ENCODE data around the gene P4HTM.

P4HTM gene

DNA sequence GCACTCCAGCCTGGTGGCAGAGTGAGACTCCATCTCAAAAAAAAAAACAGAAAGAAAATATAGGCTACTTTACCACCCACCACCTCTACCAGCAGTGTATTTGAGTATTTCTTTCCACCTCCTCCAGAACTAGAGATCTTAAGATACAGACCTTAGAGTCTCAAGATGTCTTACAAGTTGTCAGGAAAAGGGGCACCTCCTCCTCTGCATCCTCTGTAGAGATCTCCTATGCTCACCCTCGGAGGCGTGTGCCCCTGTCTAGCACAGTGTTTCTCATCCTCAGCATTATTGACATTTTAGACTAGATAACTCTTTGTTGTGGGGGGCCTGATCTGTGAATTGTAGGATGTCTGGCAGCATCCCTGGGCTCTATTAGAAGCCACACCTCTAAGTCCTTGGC lies 27.7 kb upstream of the P4HTM start:
- Histone ChIP-seq H3K9ac (ENCODE audit: low read length in 5 of 5) (no peak overlapping the region), H3K27ac (ENCODE audit: low read depth, low read length) (no peak overlapping the region), H3K9me3 (ENCODE audit: control insufficient read depth in 5 of 5, low read length in 5 of 5) (no peaks in the 10 kb centered on the region), H3K4me3 (ENCODE audit: low read depth in 1 of 5, low read length in 5 of 5) (no peak overlapping the region), H3K4me1 (ENCODE audit: control insufficient read depth in 5 of 5, insufficient read depth in 5 of 5, low read length in 5 of 5) (peaks cover 0 to 8% (median 6%) of the 10 kb centered on the region in 5 donors), H3K36me3 (ENCODE audit: control insufficient read depth in 5 of 5, insufficient read depth in 5 of 5, low read length in 5 of 5) (peaks cover 23 to 60% (median 36%) of the 10 kb centered on the region in 5 donors), H3K27me3 (ENCODE audit: control insufficient read depth in 5 of 5, insufficient read depth in 4 of 5, low read length in 5 of 5) (no peaks in the 10 kb centered on the region)

DNA sequence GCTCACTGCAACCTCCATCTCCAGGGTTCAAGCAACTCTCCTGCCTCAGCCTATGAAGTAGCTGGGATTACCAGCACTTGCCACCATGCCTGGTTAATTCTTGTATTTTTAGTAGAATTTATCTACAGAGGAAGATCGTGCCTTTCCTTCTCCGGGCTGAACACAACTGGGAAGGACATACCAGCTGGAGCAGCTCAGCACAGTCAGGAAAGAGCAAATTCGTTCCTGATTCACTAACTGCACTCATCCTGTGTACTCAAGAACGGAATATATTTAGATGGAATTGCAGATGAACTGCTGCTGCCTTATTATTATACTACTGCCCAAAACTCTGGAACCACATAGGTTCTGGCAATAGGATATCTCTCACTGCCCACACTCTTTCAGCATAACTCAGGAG lies 27.1 kb upstream of the P4HTM start:
- peaks cover 26 to 61% (median 39%) of the 10 kb centered on the region in 5 donors for H3K36me3 ChIP-seq (ENCODE audit: control insufficient read depth in 5 of 5, insufficient read depth in 5 of 5, low read length in 5 of 5)
- H3K27me3 ChIP-seq (ENCODE audit: control insufficient read depth in 5 of 5, insufficient read depth in 4 of 5, low read length in 5 of 5): no peaks in the 10 kb centered on the region
- H3K4me1 ChIP-seq (ENCODE audit: control insufficient read depth in 5 of 5, insufficient read depth in 5 of 5, low read length in 5 of 5): peaks cover 0 to 8% (median 6%) of the 10 kb centered on the region in 5 donors
- no peaks in the 10 kb centered on the region for H3K9me3 ChIP-seq (ENCODE audit: control insufficient read depth in 5 of 5, low read length in 5 of 5)
- no peak overlapping the region for H3K27ac ChIP-seq (ENCODE audit: low read depth, low read length)
- H3K9ac ChIP-seq (ENCODE audit: low read length in 5 of 5): no peak overlapping the region
- no peak overlapping the region for H3K4me3 ChIP-seq (ENCODE audit: low read depth in 1 of 5, low read length in 5 of 5)

DNA sequence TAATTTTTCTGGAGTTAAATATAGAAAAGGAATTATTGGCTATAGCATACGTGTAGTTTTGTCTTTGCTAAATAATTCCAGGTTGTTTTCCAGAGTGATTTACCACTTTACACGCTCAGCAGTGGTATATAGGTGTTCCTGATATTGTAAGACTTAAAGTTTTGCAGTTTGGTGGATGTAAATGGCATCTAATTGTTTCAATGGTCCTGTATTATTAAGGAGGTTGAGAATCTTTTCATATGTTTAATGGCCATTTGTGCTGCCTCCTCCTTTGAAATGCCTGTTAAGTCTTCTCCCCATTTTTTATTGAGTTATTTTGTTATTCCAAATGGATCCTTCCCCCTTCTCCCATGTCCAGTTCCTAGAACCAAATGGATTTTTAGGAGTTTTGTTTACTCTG lies 26.4 kb upstream of the P4HTM start:
- no peaks in the 10 kb centered on the region for H3K9me3 ChIP-seq (ENCODE audit: control insufficient read depth in 5 of 5, low read length in 5 of 5)
- H3K27ac ChIP-seq (ENCODE audit: low read depth, low read length): no peak overlapping the region
- peaks cover 27 to 60% (median 40%) of the 10 kb centered on the region in 5 donors for H3K36me3 ChIP-seq (ENCODE audit: control insufficient read depth in 5 of 5, insufficient read depth in 5 of 5, low read length in 5 of 5)
- H3K4me3 ChIP-seq (ENCODE audit: low read depth in 1 of 5, low read length in 5 of 5): no peak overlapping the region
- H3K9ac ChIP-seq (ENCODE audit: low read length in 5 of 5): no peak overlapping the region
- H3K27me3 ChIP-seq (ENCODE audit: control insufficient read depth in 5 of 5, insufficient read depth in 4 of 5, low read length in 5 of 5): no peaks in the 10 kb centered on the region
- H3K4me1 ChIP-seq (ENCODE audit: control insufficient read depth in 5 of 5, insufficient read depth in 5 of 5, low read length in 5 of 5): peaks cover 0 to 8% (median 6%) of the 10 kb centered on the region in 5 donors

DNA sequence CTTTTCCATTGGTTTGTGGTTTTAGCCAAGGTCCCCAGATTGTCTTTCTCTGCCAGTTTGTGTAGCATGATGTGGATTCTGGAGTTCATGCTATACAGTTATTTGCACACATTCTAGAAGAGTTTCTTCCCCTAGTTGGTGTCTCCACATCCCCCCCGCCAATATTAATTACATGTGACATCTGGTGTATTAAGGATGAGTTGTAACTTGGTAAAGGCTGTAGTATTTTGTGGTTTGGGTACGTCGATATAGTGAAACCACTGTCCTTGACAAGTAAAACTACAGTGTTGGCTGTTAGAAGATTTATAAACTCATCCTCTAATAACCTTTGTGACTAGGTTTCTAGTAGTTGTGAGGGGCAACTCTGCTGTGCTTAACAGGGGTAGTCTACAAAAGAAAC lies 23.7 kb upstream of the P4HTM start:
- H3K4me3 ChIP-seq (ENCODE audit: low read depth in 1 of 5, low read length in 5 of 5): no peak overlapping the region
- peaks cover 37 to 80% (median 60%) of the 10 kb centered on the region in 5 donors for H3K36me3 ChIP-seq (ENCODE audit: control insufficient read depth in 5 of 5, insufficient read depth in 5 of 5, low read length in 5 of 5)
- no peaks in the 10 kb centered on the region for H3K27me3 ChIP-seq (ENCODE audit: control insufficient read depth in 5 of 5, insufficient read depth in 4 of 5, low read length in 5 of 5)
- H3K9ac ChIP-seq (ENCODE audit: low read length in 5 of 5): no peak overlapping the region
- H3K9me3 ChIP-seq (ENCODE audit: control insufficient read depth in 5 of 5, low read length in 5 of 5): no peaks in the 10 kb centered on the region
- peaks cover 0 to under 1% (median 0%) of the 10 kb centered on the region in 5 donors for H3K4me1 ChIP-seq (ENCODE audit: control insufficient read depth in 5 of 5, insufficient read depth in 5 of 5, low read length in 5 of 5)
- H3K27ac ChIP-seq (ENCODE audit: low read depth, low read length): no peak overlapping the region

DNA sequence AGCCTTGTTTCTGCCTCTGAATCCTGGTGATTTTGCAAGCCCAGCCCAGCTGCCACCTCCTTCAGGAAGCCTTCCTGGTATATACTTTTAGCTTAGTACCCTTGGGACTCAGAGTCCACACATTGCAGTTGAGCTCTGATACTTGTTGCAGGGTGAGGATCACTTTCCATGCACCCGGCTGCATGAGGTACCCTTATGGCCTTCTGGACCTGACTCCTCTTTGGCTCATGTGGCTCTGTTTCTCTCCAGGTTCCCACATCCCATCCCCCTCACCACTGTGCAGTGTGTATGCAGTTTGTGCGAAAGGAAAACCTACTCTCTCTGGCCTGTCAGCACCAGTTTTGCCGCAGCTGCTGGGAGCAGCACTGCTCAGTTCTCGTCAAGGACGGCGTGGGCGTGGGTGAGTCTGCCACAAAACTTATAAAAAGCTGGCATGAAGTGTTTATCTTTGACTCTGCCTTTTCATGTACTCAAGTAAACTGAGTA lies 23.1 kb upstream of the P4HTM start:
- Histone ChIP-seq H3K9me3 (ENCODE audit: control insufficient read depth in 5 of 5, low read length in 5 of 5) (no peaks in the 10 kb centered on the region), H3K4me3 (ENCODE audit: low read depth in 1 of 5, low read length in 5 of 5) (no peak overlapping the region), H3K36me3 (ENCODE audit: control insufficient read depth in 5 of 5, insufficient read depth in 5 of 5, low read length in 5 of 5) (peaks cover 37 to 83% (median 62%) of the 10 kb centered on the region in 5 donors), H3K4me1 (ENCODE audit: control insufficient read depth in 5 of 5, insufficient read depth in 5 of 5, low read length in 5 of 5) (no peaks in the 10 kb centered on the region), H3K27ac (ENCODE audit: low read depth, low read length) (no peak overlapping the region), H3K27me3 (ENCODE audit: control insufficient read depth in 5 of 5, insufficient read depth in 4 of 5, low read length in 5 of 5) (no peaks in the 10 kb centered on the region), H3K9ac (ENCODE audit: low read length in 5 of 5) (no peak overlapping the region)

DNA sequence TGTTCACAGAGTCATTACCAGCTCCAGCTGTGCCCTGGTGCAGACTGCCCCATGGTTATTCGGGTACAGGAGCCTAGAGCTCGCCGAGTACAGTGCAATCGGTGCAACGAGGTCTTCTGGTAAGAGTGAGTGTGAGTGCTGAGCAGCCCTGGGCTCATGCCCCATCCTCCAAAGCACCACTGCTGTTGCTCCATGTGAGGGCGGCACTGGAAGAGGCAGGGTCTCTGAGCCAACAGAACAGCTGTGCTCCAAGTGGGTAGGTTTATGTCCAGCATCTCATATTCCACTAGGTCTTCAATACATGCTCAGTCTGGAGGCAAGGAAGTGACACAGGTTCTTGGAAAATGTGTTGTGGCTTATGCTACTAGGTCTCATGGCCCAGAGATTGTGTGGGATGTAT lies 19.5 kb upstream of the P4HTM start:
- no peak overlapping the region for H3K9ac ChIP-seq (ENCODE audit: low read length in 5 of 5)
- H3K4me1 ChIP-seq (ENCODE audit: control insufficient read depth in 5 of 5, insufficient read depth in 5 of 5, low read length in 5 of 5): no peaks in the 10 kb centered on the region
- H3K36me3 ChIP-seq (ENCODE audit: control insufficient read depth in 5 of 5, insufficient read depth in 5 of 5, low read length in 5 of 5): peaks cover 37 to 93% (median 82%) of the 10 kb centered on the region in 5 donors
- H3K27me3 ChIP-seq (ENCODE audit: control insufficient read depth in 5 of 5, insufficient read depth in 4 of 5, low read length in 5 of 5): no peaks in the 10 kb centered on the region
- no peak overlapping the region for H3K4me3 ChIP-seq (ENCODE audit: low read depth in 1 of 5, low read length in 5 of 5)
- no peaks in the 10 kb centered on the region for H3K9me3 ChIP-seq (ENCODE audit: control insufficient read depth in 5 of 5, low read length in 5 of 5)
- no peak overlapping the region for H3K27ac ChIP-seq (ENCODE audit: low read depth, low read length)

DNA sequence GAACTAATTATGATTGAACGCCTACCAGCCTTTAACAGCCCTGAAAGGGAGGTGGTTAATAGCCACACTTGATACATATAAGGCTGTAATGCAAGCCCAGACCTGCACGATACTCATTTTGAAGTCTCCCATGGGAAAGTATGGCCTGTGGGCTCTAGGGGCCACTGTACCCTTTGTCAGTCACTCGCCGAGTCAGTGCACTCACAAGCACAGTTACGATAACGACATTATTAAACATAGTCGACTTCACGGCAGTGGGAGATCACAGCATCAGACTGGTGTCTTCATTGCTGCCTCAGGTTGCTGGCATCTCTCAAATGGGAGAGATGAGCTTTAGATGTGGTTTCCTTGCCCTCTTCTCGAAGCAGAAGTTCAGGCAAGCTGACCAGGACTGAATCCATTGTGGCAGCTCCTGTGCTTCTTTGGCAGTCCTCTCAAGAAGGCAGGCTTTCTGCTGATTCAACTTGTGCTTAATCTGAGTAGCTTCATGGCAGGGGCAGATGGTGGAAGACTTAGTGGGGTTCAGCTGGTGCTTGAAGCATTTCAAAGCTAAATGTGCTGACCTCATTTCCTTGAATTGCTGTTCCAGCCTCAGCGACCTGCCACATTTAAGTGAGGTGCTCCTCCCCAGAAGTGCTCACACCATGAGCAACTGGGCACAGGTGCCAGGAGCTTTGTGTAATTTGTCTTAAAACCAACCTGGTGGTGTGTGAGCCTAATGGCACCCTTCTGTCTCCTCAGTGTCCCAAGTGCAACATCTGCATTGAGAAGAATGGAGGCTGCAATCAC lies 15.8 kb upstream of the P4HTM start:
- no peak overlapping the region for H3K27ac ChIP-seq (ENCODE audit: low read depth, low read length)
- H3K27me3 ChIP-seq (ENCODE audit: control insufficient read depth in 5 of 5, insufficient read depth in 4 of 5, low read length in 5 of 5): no peaks in the 10 kb centered on the region
- no peak overlapping the region for H3K4me3 ChIP-seq (ENCODE audit: low read depth in 1 of 5, low read length in 5 of 5)
- H3K9me3 ChIP-seq (ENCODE audit: control insufficient read depth in 5 of 5, low read length in 5 of 5): no peaks in the 10 kb centered on the region
- H3K4me1 ChIP-seq (ENCODE audit: control insufficient read depth in 5 of 5, insufficient read depth in 5 of 5, low read length in 5 of 5): no peaks in the 10 kb centered on the region
- H3K36me3 ChIP-seq (ENCODE audit: control insufficient read depth in 5 of 5, insufficient read depth in 5 of 5, low read length in 5 of 5): peaks cover 27 to 95% (median 86%) of the 10 kb centered on the region in 5 donors
- H3K9ac ChIP-seq (ENCODE audit: low read length in 5 of 5): no peak overlapping the region

DNA sequence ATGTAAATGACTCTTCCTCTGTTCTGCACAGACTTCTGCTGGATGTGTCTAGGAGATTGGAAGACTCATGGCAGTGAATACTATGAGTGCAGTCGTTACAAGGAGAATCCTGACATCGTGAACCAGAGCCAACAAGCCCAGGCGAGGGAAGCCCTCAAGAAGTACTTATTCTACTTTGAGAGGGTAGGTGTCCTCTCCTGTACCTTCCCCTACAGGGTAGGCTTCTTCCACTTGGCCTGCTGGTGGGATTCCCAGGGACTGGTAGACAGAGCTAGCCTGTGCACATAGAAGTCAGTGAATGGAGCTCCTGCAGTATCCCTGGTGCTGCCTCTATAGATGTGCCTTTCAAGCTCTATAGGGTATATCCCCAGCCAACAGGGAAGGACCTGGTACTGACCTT lies 10.6 kb upstream of the P4HTM start:
- no peak overlapping the region for H3K27ac ChIP-seq (ENCODE audit: low read depth, low read length)
- H3K36me3 ChIP-seq (ENCODE audit: control insufficient read depth in 5 of 5, insufficient read depth in 5 of 5, low read length in 5 of 5): peaks cover 21 to 93% (median 87%) of the 10 kb centered on the region in 5 donors
- no peak overlapping the region for H3K4me3 ChIP-seq (ENCODE audit: low read depth in 1 of 5, low read length in 5 of 5)
- H3K9me3 ChIP-seq (ENCODE audit: control insufficient read depth in 5 of 5, low read length in 5 of 5): no peaks in the 10 kb centered on the region
- no peaks in the 10 kb centered on the region for H3K27me3 ChIP-seq (ENCODE audit: control insufficient read depth in 5 of 5, insufficient read depth in 4 of 5, low read length in 5 of 5)
- no peaks in the 10 kb centered on the region for H3K4me1 ChIP-seq (ENCODE audit: control insufficient read depth in 5 of 5, insufficient read depth in 5 of 5, low read length in 5 of 5)
- no peak overlapping the region for H3K9ac ChIP-seq (ENCODE audit: low read length in 5 of 5)

DNA sequence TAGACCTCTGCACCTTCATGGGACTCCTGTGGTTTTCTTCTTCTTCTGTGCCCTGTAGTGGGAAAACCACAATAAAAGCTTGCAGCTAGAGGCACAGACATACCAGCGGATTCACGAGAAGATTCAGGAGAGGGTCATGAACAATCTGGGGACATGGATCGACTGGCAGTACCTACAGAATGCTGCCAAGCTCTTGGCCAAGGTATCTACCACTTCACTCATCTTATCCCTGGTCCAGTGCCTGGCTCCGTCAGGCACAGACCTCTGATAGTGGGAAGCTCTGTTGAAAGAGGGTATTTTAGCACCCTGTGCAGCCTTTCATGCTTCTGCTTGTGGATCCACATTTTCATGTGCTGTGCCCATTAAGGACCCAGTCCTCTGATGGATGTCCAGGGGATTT lies 9.7 kb upstream of the P4HTM start:
- no peak overlapping the region for H3K4me3 ChIP-seq (ENCODE audit: low read depth in 1 of 5, low read length in 5 of 5)
- no peak overlapping the region for H3K9ac ChIP-seq (ENCODE audit: low read length in 5 of 5)
- no peak overlapping the region for H3K27ac ChIP-seq (ENCODE audit: low read depth, low read length)
- peaks cover 14 to 93% (median 85%) of the 10 kb centered on the region in 5 donors for H3K36me3 ChIP-seq (ENCODE audit: control insufficient read depth in 5 of 5, insufficient read depth in 5 of 5, low read length in 5 of 5)
- H3K9me3 ChIP-seq (ENCODE audit: control insufficient read depth in 5 of 5, low read length in 5 of 5): no peaks in the 10 kb centered on the region
- no peaks in the 10 kb centered on the region for H3K4me1 ChIP-seq (ENCODE audit: control insufficient read depth in 5 of 5, insufficient read depth in 5 of 5, low read length in 5 of 5)
- no peaks in the 10 kb centered on the region for H3K27me3 ChIP-seq (ENCODE audit: control insufficient read depth in 5 of 5, insufficient read depth in 4 of 5, low read length in 5 of 5)

DNA sequence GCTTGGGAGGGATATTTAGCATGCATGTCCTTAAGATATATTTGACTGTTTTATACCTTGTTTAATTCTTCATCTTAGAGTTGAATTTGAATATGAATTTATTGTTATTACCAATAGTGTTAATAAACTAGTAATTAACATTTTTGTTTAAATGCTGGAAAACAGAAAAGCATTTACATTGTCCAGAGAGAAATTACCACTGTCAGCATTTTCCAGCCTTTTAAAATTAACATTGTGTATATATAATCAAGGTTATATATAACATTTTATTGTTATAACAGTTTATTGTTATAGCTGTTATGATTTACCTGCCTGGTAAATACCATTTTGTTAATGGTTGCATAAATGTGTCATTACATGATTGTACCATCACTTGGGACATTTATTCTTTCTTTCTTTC lies 8.0 kb upstream of the P4HTM start:
- H3K4me1 ChIP-seq (ENCODE audit: control insufficient read depth in 5 of 5, insufficient read depth in 5 of 5, low read length in 5 of 5): no peaks in the 10 kb centered on the region
- no peaks in the 10 kb centered on the region for H3K27me3 ChIP-seq (ENCODE audit: control insufficient read depth in 5 of 5, insufficient read depth in 4 of 5, low read length in 5 of 5)
- peaks cover 14 to 86% (median 79%) of the 10 kb centered on the region in 5 donors for H3K36me3 ChIP-seq (ENCODE audit: control insufficient read depth in 5 of 5, insufficient read depth in 5 of 5, low read length in 5 of 5)
- no peak overlapping the region for H3K27ac ChIP-seq (ENCODE audit: low read depth, low read length)
- H3K4me3 ChIP-seq (ENCODE audit: low read depth in 1 of 5, low read length in 5 of 5): no peak overlapping the region
- H3K9ac ChIP-seq (ENCODE audit: low read length in 5 of 5): no peak overlapping the region
- no peaks in the 10 kb centered on the region for H3K9me3 ChIP-seq (ENCODE audit: control insufficient read depth in 5 of 5, low read length in 5 of 5)

Data from subcutaneous abdominal adipose tissue (tissue), 5 donors.